Activated effector memory CD4-positive, alpha-beta T cell treated with anti-CD3 and anti-CD28 coated beads, Interleukin-2, amount 50 U/mL, for 16 hours (primary cell): Measurements from ENCODE around the gene XYLB.
"Not testable (repeated sequence)": the region's sequence is repeated elsewhere in the genome, so short reads cannot be mapped to it uniquely, and the experiment has no call there.

Experiments
- DNase-seq: peaks from one replicate; pipeline ENCODE4 v3.0.0-alpha.2; 2020

The XYLB gene

GRCh38 chr3:38397320-38397719 is 50.7 kb downstream of the XYLB start:
- no peak for DNase-seq

- DNase-seq: no peak
Measured at GRCh38 chr3:38401246-38401962, 54.8 kb downstream of the XYLB start.

DNA sequence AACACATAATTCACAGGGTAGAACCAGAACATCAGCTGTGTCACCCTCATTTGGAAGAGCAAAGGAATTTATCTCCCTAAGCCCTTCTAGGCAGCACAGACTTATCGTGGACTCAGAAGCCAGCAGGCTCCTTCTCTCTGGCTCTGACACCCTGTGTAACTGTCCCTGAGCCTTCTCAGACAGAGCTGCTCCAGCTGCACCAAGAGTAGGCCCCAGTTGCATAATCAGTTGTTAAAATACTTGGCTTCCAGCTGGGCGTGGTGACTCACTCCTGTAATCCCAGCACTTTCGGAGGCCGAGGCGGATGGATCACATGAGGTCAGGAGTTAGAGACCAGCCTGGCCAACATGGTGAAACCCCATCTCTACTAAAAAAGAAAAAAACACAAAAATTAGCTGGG is 57.7 kb downstream of the XYLB start:
- no peak for DNase-seq

- DNase-seq: no peak
Measured at GRCh38 chr3:38411591-38411990, 65.0 kb downstream of the XYLB start.

DNA sequence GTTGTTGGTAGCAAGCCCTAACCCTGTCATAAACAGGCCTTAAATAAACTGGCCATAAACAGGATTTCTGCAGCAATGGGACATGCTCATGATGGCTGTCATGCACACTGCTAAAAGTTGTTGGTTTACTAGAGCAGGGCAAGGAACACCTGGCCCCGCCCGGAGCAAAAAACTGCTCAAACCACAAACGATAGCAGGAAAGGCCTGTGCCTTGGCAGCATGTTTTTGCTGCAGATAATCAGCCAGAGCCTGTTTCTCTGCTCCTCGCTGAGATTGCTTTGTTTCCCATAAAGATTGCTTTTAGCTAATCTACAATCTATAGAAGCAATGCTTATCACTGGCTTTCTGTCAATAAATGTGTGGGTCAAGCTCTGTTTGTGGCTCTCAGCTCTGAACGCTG is 74.2 kb downstream of the XYLB start:
- DNase-seq: not testable (repeated sequence)

GRCh38 chr3:38421679-38422336 is 75.2 kb downstream of the XYLB start:
- DNase-seq: no peak

DNA sequence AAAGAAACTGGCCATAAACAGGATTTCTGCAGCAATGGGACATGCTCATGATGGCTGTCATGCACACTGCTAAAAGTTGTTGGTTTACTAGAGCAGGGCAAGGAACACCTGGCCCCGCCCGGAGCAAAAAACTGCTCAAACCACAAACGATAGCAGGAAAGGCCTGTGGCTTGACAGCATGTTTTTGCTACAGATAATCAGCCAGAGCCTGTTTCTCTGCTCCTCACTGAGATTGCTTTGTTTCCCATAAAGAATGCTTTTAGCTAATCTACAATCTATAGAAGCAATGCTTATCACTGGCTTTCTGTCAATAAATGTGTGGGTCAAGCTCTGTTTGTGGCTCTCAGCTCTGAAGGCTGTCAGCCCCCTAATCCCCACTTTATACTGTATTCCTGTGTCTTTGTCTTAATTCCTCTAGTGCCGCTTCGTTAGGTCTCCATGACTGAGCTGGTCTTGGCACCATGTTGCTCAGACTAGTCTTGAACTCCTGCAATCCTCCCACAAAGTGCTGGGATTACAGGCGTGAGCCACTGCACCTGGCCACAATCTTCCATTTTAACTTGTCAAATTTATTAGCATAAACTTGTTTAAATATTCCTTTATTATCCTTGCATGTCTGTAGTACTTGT is 80.3 kb downstream of the XYLB start:
- not testable (repeated sequence) for DNase-seq

DNA sequence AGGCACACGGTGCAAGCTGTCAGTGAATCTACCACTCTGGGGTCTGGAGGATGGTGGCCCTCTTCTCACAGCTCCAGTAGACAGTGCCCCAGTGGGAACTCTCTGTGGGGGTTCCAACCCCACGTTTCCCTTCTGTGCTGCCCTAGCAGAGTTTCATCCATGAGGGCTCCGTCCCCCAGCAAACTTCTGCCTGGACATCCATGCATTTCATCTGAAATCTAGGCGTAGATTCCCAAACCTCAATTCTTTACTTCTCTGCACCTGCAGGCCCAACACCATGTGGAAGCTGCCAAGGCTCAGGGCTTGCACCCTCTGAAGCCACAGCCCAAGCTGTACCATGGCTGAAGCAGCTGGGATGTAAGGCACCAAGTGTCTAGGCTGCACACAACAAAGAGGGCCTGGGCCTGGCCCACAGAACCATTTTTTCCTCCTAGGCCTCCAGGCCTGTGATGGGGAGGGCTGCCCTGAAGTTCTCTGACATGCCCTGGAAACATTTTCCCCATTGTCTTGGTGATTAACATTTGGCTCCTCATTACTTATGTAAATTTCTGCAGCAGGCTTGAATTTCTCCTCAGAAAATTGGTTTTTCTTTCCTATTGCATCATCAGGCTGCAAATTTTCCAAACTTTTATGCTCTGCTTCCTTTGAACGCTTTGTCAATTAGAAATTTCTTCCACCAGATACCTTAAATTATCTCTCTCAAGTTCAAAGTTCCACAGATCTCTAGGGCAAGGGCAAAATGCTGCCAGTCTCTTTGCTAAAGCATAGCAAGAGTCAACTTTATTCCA is 86.5 kb downstream of the XYLB start:
- DNase-seq: not testable (repeated sequence)

- not testable (repeated sequence) for DNase-seq
Measured at GRCh38 chr3:38433661-38434060, 87.1 kb downstream of the XYLB start.

- not testable (repeated sequence) for DNase-seq
Measured at GRCh38 chr3:38438436-38439069, 92.0 kb downstream of the XYLB start.

DNA sequence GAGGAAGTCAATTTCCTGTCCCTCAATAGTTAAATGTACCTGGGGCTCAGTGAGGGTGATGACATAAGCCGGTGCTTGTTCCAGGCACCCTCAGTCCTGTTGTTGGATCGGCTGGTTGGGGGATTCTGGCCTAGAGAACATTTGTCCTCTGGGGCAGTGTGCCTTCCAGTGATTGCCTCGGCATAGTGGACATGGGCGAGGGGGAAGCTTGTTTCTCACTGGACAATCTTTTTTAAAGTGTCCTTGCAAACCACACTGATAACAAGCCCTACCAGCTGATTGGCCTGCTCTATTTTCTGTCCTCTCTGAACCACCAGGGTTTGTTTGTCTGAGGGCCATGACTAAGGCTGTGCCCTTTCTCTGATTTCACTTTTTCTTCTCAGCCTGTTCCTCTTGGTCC is 96.6 kb downstream of the XYLB start:
- DNase-seq: not testable (repeated sequence)

DNA sequence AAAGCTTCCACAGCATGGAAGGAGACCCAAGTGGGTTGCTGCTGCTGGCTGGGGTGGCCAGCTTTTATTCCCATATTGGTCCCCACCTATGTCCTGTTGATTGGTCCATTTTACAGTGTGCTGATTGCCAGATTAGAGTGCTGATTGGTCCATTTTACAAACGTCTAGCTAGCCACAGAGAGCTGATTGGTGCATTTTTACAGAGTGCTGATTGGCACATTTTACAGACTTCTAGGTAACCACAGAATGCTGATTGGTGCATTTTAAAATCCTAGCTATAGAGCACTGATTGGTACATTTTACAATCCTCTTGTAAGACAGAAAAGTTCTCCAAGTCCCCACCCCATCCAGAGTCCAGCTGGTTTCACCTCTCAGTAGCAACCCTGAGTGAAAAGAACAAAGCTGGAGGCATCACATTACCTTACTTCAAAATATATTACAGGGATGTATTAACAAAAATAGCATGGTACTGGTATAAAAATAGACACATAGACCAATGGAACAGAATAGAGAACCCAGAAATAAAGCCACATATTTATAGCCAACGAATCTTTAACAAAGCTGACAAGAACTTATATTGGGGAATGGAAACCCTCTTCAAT is 99.6 kb downstream of the XYLB start:
- DNase-seq: no peak

- DNase-seq: no peak
Measured at GRCh38 chr3:38446812-38447211, 100.2 kb downstream of the XYLB start.

DNA sequence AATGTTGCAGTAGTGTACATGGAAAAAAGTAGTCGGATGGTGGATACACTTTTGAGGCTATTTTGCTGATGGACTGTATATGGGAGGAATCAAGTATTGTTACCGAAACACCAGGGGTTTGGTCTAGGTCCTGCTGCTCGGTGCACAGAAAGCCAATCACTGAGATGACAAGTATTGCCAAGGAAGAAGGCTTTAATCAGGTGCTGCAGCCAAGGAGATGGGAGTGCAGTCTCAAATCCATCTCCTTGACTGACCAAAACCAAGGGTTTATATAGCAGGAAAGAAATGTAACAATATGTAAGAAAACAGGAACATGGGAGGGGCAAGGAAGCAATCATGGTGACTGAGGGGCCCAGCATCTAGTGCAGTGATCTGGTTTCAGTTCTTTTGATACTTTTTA is 104.3 kb downstream of the XYLB start:
- DNase-seq: no peak

GRCh38 chr3:38453075-38453912 is 106.7 kb downstream of the XYLB start, which contains the start of gene ACVR2B:
Gene ACVR2B, plus strand, starts transcription at chr3:38453890. Its CDS starts 433 bp downstream, at chr3:38454323.
- DNase-seq: peak; percentile 88

DNA sequence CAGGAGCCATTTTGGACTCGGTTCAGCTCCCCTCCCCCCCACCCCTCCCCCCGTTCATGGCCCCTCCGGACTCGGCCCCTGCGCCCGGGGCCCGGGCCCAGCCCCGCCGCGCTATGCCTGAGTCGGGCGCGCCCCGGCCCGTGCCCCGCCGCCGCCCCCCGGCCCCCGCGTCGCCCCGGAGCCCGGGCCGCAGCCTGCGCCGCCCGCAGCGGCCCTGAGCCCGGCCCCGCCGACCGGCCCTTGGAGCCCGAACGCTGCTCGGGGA is 107.3 kb downstream of the XYLB start:
- no peak for DNase-seq

GRCh38 chr3:38454178-38454883 is 107.7 kb downstream of the XYLB start:
- peak; percentile 70 for DNase-seq

- DNase-seq: peak; percentile 76
Measured at GRCh38 chr3:38454884-38455638, 108.5 kb downstream of the XYLB start.

GRCh38 chr3:38455639-38456430 is 109.2 kb downstream of the XYLB start:
- no peak for DNase-seq
